ENCODE results near the gene CRTAC1. TPM values are rescaled to one million over a fixed set of nuclear protein-coding genes. Genes with fewer than 3 reads are reported as not detected.

Gene CRTAC1
- total RNA-seq, 1 donor from 2014 or later, result 0.63 TPM

- Mint-ChIP-seq H3K4me1 (no peaks in the 10 kb centered on the region), H3K36me3 (no peaks in the 10 kb centered on the region), H3K27me3 (ENCODE audit: low read depth) (peaks cover 36% of the 10 kb centered on the region), H3K27ac (no peak overlapping the region), H3K9me3 (no peaks in the 10 kb centered on the region), H3K4me3 (no peak overlapping the region)
- TF ChIP-seq CTCF (IDR thresholded peaks at IDR 0.05; ENCODE audit: unreplicated experiment), result no peak
- DNase-seq (ENCODE audit: low spot score in 2 of 2, unreplicated experiment in 2 of 2), result no peak
Measured at GRCh38 chr10:97820096-97820704, 210.2 kb downstream of the CRTAC1 start.

GRCh38 chr10:97818572-97818971, 211.8 kb downstream of the CRTAC1 start:
- Mint-ChIP-seq H3K27me3 (ENCODE audit: low read depth) (peaks cover 40% of the 10 kb centered on the region), H3K4me1 (no peaks in the 10 kb centered on the region), H3K9me3 (no peaks in the 10 kb centered on the region), H3K4me3 (no peak overlapping the region), H3K36me3 (no peaks in the 10 kb centered on the region), H3K27ac (no peak overlapping the region)
- no peak for DNase-seq (ENCODE audit: low spot score in 2 of 2, unreplicated experiment in 2 of 2)
- no peak for TF ChIP-seq CTCF (IDR thresholded peaks at IDR 0.05; ENCODE audit: unreplicated experiment)

GRCh38 chr10:97816609-97817008, 213.8 kb downstream of the CRTAC1 start:
- Mint-ChIP-seq H3K36me3 (no peaks in the 10 kb centered on the region), H3K4me3 (no peak overlapping the region), H3K4me1 (no peaks in the 10 kb centered on the region), H3K9me3 (no peaks in the 10 kb centered on the region), H3K27ac (no peak overlapping the region), H3K27me3 (ENCODE audit: low read depth) (peaks cover 52% of the 10 kb centered on the region)
- TF ChIP-seq CTCF (IDR thresholded peaks at IDR 0.05; ENCODE audit: unreplicated experiment), result no peak
- DNase-seq (ENCODE audit: low spot score in 2 of 2, unreplicated experiment in 2 of 2), result no peak

Other genes starting within 250 kb of the CRTAC1 start
- gene GOLGA7B, start 180.8 kb downstream of the CRTAC1 start, total RNA-seq, result 0.07 to 0.16 TPM (median 0.09 TPM) in 3 replicates
- 16.6 to 17.9 TPM (median 16.9 TPM) in 3 replicates for gene R3HCC1L, start 104.0 kb upstream of the CRTAC1 start, total RNA-seq
- 7.0 to 7.9 TPM (median 7.5 TPM) in 3 replicates for gene LOXL4, start 237.6 kb upstream of the CRTAC1 start, total RNA-seq